ENCODE data around the gene OSM. TPM values are rescaled to one million over a fixed set of nuclear protein-coding genes. Genes with fewer than 3 reads are reported as not detected.

Gene OSM
- total and polyA plus RNA-seq, 2 experiments from 2014 or later = 1.5 TPM; not detected in 1

DNA sequence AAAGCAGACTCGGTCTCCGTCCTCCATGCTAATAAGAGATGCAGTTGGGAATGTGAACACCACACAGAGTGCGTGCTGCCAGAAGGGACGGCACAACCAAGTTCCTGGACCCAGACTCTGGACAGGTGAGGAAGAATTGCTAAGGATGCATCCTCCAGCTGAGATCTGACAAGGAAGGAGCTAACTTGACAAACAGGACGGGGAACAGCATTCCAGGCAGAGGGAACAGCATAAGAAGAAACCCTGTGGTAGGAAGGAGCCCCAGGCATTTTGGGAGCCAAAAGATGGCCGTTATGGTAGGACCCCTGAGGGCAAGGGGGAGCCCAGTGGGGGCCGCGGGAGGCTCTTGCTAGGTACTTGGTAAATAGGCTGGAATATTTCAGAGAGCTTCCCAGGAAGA, 6.0 kb downstream of the OSM start:
- Histone ChIP-seq H3K79me2 (no peaks in the 10 kb centered on the region), H3K4me1 (ENCODE audit: insufficient read depth) (peaks cover 4% of the 10 kb centered on the region), H3K4me2 (no peak overlapping the region), H3K36me3 (replicated peaks; ENCODE audit: insufficient read depth, low read depth) (no peaks in the 10 kb centered on the region), H3K27me3 (no peaks in the 10 kb centered on the region), H3K27ac (no peak overlapping the region), H2AFZ (no peak overlapping the region), H4K20me1 (ENCODE audit: insufficient read depth, poor library complexity, severe bottlenecking) (no peaks in the 10 kb centered on the region), H3K4me3 (no peak overlapping the region), H3K9me2 (replicated peaks; ENCODE audit: insufficient read depth) (no peaks in the 10 kb centered on the region), H3K9me3 (ENCODE audit: low read depth) (no peaks in the 10 kb centered on the region)
- 93% methylated on average over 8 of the region's 8 CpGs for WGBS (ENCODE audit: low lambda C conversion rate, missing lambda C conversion rate)
- no peak for DNase-seq (ENCODE audit: low spot score)
- no peak for TF ChIP-seq EZH2 (IDR thresholded peaks at IDR 0.05; ENCODE audit: borderline replicate concordance)
- TF ChIP-seq, protein P1, sequence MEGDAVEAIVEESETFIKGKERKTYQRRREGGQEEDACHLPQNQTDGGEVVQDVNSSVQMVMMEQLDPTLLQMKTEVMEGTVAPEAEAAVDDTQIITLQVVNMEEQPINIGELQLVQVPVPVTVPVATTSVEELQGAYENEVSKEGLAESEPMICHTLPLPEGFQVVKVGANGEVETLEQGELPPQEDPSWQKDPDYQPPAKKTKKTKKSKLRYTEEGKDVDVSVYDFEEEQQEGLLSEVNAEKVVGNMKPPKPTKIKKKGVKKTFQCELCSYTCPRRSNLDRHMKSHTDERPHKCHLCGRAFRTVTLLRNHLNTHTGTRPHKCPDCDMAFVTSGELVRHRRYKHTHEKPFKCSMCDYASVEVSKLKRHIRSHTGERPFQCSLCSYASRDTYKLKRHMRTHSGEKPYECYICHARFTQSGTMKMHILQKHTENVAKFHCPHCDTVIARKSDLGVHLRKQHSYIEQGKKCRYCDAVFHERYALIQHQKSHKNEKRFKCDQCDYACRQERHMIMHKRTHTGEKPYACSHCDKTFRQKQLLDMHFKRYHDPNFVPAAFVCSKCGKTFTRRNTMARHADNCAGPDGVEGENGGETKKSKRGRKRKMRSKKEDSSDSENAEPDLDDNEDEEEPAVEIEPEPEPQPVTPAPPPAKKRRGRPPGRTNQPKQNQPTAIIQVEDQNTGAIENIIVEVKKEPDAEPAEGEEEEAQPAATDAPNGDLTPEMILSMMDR (IDR thresholded peaks at IDR 0.05; ENCODE audit: poor library complexity) = no peak
- TF ChIP-seq EZH2phosphoT487 (IDR thresholded peaks at IDR 0.05; ENCODE audit: low read depth, severe bottlenecking, unreplicated experiment) = no peak

DNA sequence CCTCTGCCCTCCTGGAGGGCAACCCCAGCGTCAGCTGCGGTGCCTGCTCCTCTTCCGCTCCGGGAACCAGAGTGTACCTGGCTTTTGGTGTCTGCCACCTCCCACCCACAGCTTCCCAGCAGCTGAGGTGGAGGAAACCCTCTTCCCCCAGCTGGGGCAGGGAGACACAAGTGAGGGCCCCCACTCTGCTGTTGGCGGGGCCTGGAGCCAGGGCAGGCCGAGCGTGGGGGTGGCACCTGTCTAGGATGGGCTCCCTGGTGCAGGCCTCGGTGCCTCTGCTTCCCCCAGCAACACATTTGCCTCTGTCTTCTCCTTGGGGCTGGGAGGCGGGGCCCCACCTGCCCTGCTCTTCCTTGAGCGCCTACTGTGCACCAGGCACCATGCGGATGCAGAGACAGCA, 6.4 kb downstream of the OSM start:
- H3K79me2 ChIP-seq = no peaks in the 10 kb centered on the region
- no peak overlapping the region for H2AFZ ChIP-seq
- no peaks in the 10 kb centered on the region for H4K20me1 ChIP-seq (ENCODE audit: insufficient read depth, poor library complexity, severe bottlenecking)
- no peak overlapping the region for H3K4me2 ChIP-seq
- no peak for TF ChIP-seq EZH2phosphoT487 (IDR thresholded peaks at IDR 0.05; ENCODE audit: low read depth, severe bottlenecking, unreplicated experiment)
- TF ChIP-seq, protein P1 (IDR thresholded peaks at IDR 0.05; ENCODE audit: poor library complexity) = no peak
- H3K27ac ChIP-seq = no peak overlapping the region
- WGBS (ENCODE audit: low lambda C conversion rate, missing lambda C conversion rate) = 91% methylated on average over 11 of the region's 11 CpGs
- H3K4me1 ChIP-seq (ENCODE audit: insufficient read depth) = peaks cover 4% of the 10 kb centered on the region
- H3K4me3 ChIP-seq = no peak overlapping the region
- no peaks in the 10 kb centered on the region for H3K9me2 ChIP-seq (replicated peaks; ENCODE audit: insufficient read depth)
- DNase-seq (ENCODE audit: low spot score) = no peak
- no peaks in the 10 kb centered on the region for H3K9me3 ChIP-seq (ENCODE audit: low read depth)
- H3K36me3 ChIP-seq (replicated peaks; ENCODE audit: insufficient read depth, low read depth) = no peaks in the 10 kb centered on the region
- no peaks in the 10 kb centered on the region for H3K27me3 ChIP-seq

DNA sequence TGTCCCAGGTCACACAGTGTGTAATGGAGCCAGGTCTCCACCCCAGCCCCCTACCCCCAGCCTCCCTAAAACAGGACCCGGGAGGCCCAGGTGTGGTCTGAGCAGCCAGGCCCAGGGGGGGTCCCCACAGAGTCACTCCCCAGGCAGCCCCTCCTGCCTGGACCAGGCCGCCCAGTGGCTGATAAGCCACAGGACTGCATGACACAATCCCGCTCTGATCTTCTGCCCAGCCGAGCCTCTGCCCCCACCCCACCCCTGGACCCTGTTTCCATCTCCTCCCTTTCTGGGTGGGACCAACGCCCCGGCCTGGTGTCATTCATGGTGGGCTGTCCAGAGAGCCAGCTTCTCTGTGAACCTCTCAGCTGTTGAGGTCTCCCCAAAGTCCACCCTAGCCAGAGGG, 12.3 kb downstream of the OSM start:
- no peaks in the 10 kb centered on the region for H4K20me1 ChIP-seq (ENCODE audit: insufficient read depth, poor library complexity, severe bottlenecking)
- TF ChIP-seq, protein P1 (IDR thresholded peaks at IDR 0.05; ENCODE audit: poor library complexity) = no peak
- no peak for TF ChIP-seq EZH2phosphoT487 (IDR thresholded peaks at IDR 0.05; ENCODE audit: low read depth, severe bottlenecking, unreplicated experiment)
- no peak for TF ChIP-seq EZH2 (IDR thresholded peaks at IDR 0.05; ENCODE audit: borderline replicate concordance)
- no peaks in the 10 kb centered on the region for H3K9me2 ChIP-seq (replicated peaks; ENCODE audit: insufficient read depth)
- no peaks in the 10 kb centered on the region for H3K27me3 ChIP-seq
- H3K4me3 ChIP-seq = no peak overlapping the region
- H3K36me3 ChIP-seq (replicated peaks; ENCODE audit: insufficient read depth, low read depth) = no peaks in the 10 kb centered on the region
- peaks cover 29% of the 10 kb centered on the region for H3K4me1 ChIP-seq (ENCODE audit: insufficient read depth)
- no peaks in the 10 kb centered on the region for H3K79me2 ChIP-seq
- 56% methylated on average over 4 of the region's 6 CpGs for WGBS (ENCODE audit: low lambda C conversion rate, missing lambda C conversion rate)
- DNase-seq (ENCODE audit: low spot score) = no peak
- H2AFZ ChIP-seq = no peak overlapping the region
- peak overlapping the region; percentile 92 for H3K27ac ChIP-seq
- no peak overlapping the region for H3K4me2 ChIP-seq
- H3K9me3 ChIP-seq (ENCODE audit: low read depth) = no peaks in the 10 kb centered on the region

All from hepatocyte (in vitro differentiated cells).